Thoracic aorta (tissue), 2 donors: ENCODE results near the gene ERLEC1. TPM values are rescaled to one million over a fixed set of nuclear protein-coding genes. Genes with fewer than 3 reads are reported as not detected.

Source experiments
- ATAC-seq: fragments of 150-250 bp; one replicate; pipeline ENCODE4 v1.8.0; 2017; ENCODE audit warnings: low read depth; ENCODE audit not compliant: insufficient number of reproducible peaks, low FRiP score
- DNase-seq: peaks from one replicate; pipeline ENCODE4 v3.0.0-alpha.2; 2020; ENCODE audit warnings: low spot score
- H3K27ac ChIP-seq, 2 donors: fragments of 200-600 bp; sonication (generic); 1 replicate in 1 of 2; 2 replicates in 1 of 2; pipeline ENCODE4 v1.5.1; 2016; ENCODE audit warnings: mild to moderate bottlenecking in 2 of 2, moderate library complexity in 2 of 2
- H3K27me3 ChIP-seq: fragments of 200-600 bp; sonication (generic); replicated peaks from 2 replicates; pipeline ENCODE4 v1.6.0; 2016; ENCODE audit warnings: mild to moderate bottlenecking; ENCODE audit not compliant: insufficient read depth
- H3K36me3 ChIP-seq: fragments of 200-600 bp; sonication (generic); one replicate; pipeline ENCODE4 v1.5.1; 2016
- H3K4me1 ChIP-seq, 2 donors: fragments of 200-600 bp; sonication (generic); 1 replicate in 1 of 2; 2 replicates in 1 of 2; pipeline versions ENCODE4 v1.5.1 to v1.6.0; 2016; ENCODE audit warnings: low read depth in 2 of 2, mild to moderate bottlenecking in 1 of 2; ENCODE audit not compliant: control insufficient read depth in 1 of 2
- H3K4me3 ChIP-seq: fragments of 200-600 bp; sonication (generic); 2 replicates; pipeline ENCODE4 v1.5.1; 2016; ENCODE audit warnings: mild to moderate bottlenecking
- H3K9me3 ChIP-seq: fragments of 200-600 bp; sonication (generic); 2 replicates; pipeline ENCODE4 v1.5.1; 2016
- total RNA-seq, 2 donors: library from RNA; depleted of rRNA; stranded (reverse); fragments of >200 nt; gene quantifications; one replicate each; pipeline versions ENCODE4 v1.1.0 to v1.2.3, GENCODE V29; 2016
- TF ChIP-seq, protein P1 (sequence below): fragments of 200-600 bp; sonication (generic); IDR thresholded peaks from one replicate; pipeline ENCODE4 v1.5.1; 2019; ENCODE audit warnings: antibody characterized with exemption

ERLEC1 gene
- total RNA-seq, 2 donors from 2014 or later: 50.3 to 88.5 TPM

DNA sequence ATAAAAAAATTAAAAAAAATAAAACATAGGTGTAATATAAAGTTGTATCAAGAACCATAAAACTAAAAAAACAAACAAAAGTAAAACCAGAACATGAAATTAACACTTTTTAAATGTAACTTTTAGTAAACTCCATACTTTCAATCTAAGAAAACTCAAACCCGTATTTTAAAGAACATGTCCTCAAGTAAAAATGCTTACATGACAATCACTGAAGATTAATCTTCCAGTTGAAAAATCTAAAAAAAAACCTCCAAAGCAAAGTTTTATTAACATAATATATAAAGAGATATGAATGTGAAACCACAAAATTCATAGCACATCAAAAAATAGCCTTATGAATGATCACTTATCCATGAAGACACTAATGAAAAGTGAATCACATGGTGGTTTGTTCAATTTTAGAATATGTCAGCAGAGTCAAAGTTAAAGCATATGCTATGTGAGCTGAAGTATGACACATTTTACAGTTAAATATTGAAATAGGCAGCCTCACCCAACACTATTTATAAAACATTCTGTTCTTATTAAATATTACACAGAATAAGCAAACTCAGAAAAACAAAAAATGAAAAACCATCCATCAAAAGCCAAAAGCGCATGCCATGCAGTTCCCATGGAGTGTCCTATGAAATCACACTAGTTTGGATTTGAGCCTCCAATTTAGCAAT lies 42.3 kb upstream of the ERLEC1 start:
- H3K9me3 ChIP-seq: no peaks in the 10 kb centered on the region
- H3K4me1 ChIP-seq: peaks cover 18 to 38% of the 10 kb centered on the region in 2 donors
- H3K4me3 ChIP-seq: peak overlapping the region; percentile 41
- no peak for DNase-seq
- H3K27ac ChIP-seq: peak overlapping the region; percentile 73 to 83
- peak; percentile 71 for ATAC-seq
- TF ChIP-seq, protein P1, sequence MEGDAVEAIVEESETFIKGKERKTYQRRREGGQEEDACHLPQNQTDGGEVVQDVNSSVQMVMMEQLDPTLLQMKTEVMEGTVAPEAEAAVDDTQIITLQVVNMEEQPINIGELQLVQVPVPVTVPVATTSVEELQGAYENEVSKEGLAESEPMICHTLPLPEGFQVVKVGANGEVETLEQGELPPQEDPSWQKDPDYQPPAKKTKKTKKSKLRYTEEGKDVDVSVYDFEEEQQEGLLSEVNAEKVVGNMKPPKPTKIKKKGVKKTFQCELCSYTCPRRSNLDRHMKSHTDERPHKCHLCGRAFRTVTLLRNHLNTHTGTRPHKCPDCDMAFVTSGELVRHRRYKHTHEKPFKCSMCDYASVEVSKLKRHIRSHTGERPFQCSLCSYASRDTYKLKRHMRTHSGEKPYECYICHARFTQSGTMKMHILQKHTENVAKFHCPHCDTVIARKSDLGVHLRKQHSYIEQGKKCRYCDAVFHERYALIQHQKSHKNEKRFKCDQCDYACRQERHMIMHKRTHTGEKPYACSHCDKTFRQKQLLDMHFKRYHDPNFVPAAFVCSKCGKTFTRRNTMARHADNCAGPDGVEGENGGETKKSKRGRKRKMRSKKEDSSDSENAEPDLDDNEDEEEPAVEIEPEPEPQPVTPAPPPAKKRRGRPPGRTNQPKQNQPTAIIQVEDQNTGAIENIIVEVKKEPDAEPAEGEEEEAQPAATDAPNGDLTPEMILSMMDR: no peak
- no peaks in the 10 kb centered on the region for H3K27me3 ChIP-seq
- H3K36me3 ChIP-seq: no peaks in the 10 kb centered on the region

DNA sequence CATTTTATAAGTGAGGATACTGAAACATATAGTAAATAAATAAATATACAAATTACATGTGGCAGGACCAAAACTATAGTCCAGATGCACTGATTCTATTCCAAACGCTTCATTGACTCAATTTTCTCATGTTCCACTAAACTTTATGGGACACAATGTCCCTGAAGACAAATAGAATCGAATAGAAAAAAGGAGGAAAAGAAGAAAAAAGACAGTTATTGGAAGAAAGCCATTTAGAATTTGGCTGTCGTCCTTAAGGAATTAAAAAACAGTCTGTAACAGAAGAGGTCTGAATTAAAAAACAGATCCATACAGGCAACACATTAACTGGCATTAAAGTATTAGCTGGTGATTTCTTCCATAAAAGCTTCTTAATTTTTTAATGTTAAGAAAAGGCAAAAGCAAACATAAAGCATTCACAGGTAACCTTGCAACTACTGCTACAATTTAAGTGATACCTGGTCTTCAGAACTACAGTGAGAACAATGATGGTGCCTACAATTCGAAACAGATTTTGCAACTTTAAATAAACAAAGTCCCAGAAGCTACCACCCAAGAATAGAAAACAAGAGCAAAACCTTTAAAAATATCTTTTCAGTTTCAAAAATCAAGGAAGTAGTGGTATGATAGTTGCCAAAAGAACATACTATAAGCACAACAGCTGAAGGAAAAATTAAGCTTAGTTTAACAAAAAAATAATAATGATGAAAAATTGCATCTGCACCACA lies 36.6 kb upstream of the ERLEC1 start:
- peak overlapping the region; percentile 3 to 24 for H3K27ac ChIP-seq

DNA sequence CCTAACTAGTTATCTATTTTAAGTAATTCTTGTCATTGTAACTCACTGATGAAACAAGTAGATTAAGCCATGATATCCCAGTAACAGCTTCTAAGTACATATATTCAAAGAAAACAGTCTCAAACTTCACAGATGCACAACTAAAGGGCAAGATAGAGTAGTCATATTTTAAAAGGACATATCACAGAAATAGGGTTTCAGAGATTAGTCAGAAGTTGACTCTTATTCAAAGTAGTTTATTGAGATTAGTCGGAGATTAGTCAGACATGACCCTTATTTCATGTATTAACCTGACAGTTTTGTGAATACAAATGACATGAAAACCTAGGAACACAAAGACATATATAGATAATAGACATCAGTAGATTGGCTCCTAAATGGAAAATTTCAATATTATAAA lies 35.1 kb upstream of the ERLEC1 start:
- no peaks in the 10 kb centered on the region for H3K36me3 ChIP-seq
- H3K4me1 ChIP-seq: peaks cover 0 to 20% of the 10 kb centered on the region in 2 donors
- TF ChIP-seq, protein P1: no peak
- H3K27me3 ChIP-seq: no peaks in the 10 kb centered on the region
- no peak overlapping the region for H3K27ac ChIP-seq
- no peaks in the 10 kb centered on the region for H3K9me3 ChIP-seq
- ATAC-seq: no peak
- DNase-seq: no peak
- H3K4me3 ChIP-seq: no peak overlapping the region

More for the DNA sequence above, 36.6 kb upstream of the ERLEC1 start:
- Histone ChIP-seq H3K36me3 (no peaks in the 10 kb centered on the region), H3K9me3 (no peaks in the 10 kb centered on the region), H3K4me3 (no peak overlapping the region), H3K27me3 (no peaks in the 10 kb centered on the region), H3K4me1 (peaks cover 0 to 24% of the 10 kb centered on the region in 2 donors)
- TF ChIP-seq, protein P1: no peak
- ATAC-seq (no peak), DNase-seq (no peak)

DNA sequence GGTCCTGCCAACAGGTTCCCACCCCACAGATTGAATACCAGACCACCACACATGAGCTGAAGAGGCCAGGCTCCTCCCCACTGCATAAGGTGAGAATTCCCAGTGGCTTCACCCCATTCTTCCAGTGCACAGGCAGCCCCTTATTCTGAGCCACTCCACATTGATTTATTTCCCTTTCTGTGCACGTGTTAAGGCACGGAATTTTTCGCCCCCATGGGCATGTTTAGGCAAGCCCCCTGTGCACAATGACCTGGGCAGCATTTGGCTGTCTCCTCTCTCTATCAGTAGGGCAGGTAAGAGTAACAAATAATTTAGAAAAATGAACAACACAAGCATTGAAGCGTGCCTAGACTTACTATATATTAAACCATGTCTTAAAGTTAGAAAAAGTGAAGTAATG lies 34.5 kb upstream of the ERLEC1 start:
- Histone ChIP-seq H3K36me3 (peaks cover 3% of the 10 kb centered on the region), H3K27me3 (no peaks in the 10 kb centered on the region), H3K27ac (no peak overlapping the region), H3K4me1 (peaks cover 0 to 20% of the 10 kb centered on the region in 2 donors), H3K4me3 (no peak overlapping the region), H3K9me3 (no peaks in the 10 kb centered on the region)
- TF ChIP-seq, protein P1: no peak
- DNase-seq: no peak
- ATAC-seq: no peak

DNA sequence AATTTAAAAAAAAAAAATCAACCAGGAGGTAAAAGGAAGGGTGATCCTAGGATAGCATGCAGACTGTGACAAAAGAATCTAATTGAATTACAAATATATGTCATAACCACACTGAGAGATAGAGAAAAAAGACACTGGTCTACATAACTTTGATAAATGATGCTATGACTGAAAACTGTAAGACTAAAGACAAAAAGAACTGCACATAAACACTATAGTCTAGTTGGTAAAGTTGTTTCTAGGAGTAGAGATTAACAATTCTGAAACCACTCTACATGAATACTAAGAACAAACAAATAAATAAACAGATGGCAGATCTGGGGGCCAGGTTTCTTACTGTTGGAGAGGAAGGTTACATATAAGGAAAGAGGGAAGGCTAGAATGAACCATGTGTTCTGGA lies 33.8 kb upstream of the ERLEC1 start:
- Histone ChIP-seq H3K27me3 (no peaks in the 10 kb centered on the region), H3K27ac (no peak overlapping the region), H3K9me3 (no peaks in the 10 kb centered on the region), H3K4me1 (peaks cover 0 to 20% of the 10 kb centered on the region in 2 donors), H3K36me3 (peaks cover 3% of the 10 kb centered on the region), H3K4me3 (no peak overlapping the region)
- DNase-seq (no peak), ATAC-seq (no peak)
- TF ChIP-seq, protein P1: no peak
